HUDEP-2 (cell line): ENCODE measurements around the gene NLRP5.
"Not testable (repeated sequence)": the region's sequence is repeated elsewhere in the genome, so short reads cannot be mapped to it uniquely, and the experiment has no call there.

ENCODE experiments used
- DNase-seq, 76 experiments: peaks; one replicate each; lab custom pipeline; 2025; ENCODE audit not compliant: unreplicated experiment in 76 of 76; lab: John Stamatoyannopoulos, UW

NLRP5 gene

DNA sequence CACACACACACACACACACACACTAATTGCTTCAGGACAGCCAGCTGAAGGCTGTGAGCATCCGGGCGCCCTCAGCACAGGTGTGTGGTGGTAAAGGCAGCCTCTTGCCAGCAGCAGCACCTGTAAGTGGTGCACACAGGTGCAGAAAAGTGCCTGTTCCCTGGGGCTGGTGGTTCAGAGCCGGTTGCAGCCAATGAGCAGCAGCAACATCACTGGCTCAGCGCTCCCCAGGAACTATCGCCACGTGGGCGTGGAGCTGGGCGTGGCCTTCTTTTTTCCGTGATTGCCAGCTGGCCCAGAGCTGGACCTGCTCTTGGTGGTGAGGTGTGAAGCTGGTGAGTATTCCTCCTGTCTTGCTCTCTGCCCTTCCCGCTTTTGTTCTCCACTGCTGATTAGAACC is at the start of gene NLRP5:
Gene NLRP5, plus strand, starts transcription at position 289 of the 400 bp plus-strand sequence.
- peak in 5 of 76 experiments; percentile 5 to 36 (median 16) for DNase-seq

DNA sequence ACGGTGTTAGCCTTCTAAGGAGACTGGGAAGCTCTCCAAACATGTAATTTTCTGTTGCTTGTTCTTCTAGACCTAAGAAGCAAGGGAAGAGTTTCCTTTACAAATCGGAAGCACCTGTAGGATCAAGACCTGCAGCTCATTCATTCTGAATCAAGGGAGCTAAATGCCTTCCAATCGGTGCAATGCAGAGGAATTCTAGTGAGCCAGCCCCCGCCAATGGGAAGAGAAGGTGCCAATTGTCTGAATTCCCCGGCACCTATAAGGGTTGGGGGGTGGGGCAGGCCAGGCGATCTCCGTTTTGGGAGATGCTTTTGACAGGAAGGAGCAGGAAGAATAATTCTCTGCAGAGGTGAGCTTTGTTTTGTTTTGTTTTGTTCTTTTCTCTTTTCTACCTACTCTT is 47.4 kb upstream of the NLRP5 start:
- no peak for DNase-seq

GRCh38 chr19:55940306-55940705 is 46.3 kb upstream of the NLRP5 start:
- no peak for DNase-seq

GRCh38 chr19:55947532-55947931 is 39.0 kb upstream of the NLRP5 start, which contains the start of gene NLRP8:
Gene NLRP8 (plus strand): TSS chr19:55947832.
- DNase-seq = no peak

DNA sequence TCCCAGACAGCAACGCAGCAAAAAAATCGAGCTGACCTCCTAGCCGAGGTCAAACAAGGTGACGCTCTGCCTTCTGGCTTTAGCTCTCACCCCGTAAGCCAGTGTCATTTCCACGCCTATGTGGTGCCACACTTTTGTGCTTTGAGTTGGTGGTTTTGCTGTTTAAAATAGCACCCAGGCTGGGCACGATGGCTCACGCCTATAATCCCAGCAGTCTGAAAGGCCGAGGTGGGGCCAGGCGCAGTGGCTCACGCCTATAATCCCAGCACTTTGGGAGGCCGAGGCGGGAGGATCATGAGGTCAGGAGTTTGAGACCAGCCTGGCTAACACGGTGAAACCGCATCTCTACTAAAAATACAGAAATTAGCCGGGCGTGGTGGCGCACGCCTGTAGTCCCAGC is 36.0 kb upstream of the NLRP5 start:
- DNase-seq = not testable (repeated sequence)

DNA sequence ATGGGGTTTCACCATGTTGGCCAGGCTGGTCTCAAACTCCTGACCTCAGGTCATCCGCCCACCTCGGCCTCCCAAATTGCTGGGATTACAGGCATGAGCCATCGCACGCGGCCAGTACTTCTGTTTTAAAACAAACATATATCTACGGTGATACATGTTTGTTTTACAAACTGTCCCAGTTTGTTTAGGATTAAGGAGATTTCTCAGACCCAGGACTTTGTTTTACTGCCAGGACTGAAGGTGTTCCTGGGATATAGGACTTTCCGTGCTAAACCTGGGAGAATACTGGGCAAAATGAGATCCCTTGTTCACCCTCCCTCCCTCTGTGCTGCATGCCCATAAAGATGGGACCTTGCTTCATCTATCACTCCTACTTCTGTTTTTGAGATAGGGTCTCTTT is 30.1 kb upstream of the NLRP5 start:
- DNase-seq = no peak

DNA sequence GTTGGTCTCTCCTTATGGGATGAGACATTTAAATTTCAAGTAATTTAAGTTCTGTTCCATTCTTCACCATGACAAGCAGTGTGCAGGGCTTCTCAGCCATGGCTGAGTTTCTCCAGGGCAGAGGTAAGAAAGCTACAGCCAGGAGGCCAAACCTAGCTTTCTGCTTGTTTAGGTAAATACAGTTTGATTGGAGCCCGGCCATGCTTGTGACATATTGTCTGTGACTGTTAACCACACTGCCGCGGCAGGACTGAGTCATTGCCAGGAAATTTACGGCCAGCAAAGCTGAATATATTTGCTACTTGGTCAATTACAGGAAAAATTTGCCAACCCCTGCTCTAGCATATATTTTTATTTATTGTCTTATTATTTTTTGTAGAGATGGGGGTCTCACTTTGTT is 28.2 kb upstream of the NLRP5 start:
- peak in 2 of 76 experiments; percentile 8 to 18 for DNase-seq

DNA sequence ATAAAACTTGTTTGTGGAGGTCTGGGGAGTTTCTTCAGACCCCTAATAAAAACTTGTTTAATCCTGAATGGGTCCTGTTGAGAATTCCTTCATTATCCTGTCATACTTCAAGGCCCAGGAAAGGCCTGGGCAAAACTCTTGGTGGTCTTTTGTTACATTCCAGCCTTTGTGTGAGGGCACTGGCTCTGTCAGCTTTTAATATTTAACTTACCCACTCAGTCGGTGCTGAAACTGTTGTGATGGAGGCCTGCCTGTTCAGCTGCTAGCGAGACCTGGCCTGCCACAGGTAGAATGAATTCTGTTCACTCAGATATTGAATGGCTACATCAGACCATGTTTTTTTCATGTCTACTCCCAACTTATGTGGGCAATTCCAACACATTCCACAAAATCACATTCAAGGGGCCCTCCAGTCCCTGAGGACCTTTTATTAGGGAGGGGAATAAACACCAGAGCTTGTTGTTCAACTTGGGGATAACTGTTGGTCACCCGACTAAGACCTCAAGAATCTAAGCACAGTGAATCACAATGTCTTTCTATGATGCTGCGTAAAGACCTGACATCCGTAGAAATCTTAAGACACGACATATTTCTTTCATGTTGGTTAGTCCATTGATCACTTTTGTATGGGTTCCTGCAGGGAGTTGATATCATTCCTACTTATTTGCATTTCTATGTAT is 26.4 kb upstream of the NLRP5 start:
- no peak for DNase-seq

- no peak for DNase-seq
Observed at GRCh38 chr19:55962186-55962585, 24.4 kb upstream of the NLRP5 start.

DNA sequence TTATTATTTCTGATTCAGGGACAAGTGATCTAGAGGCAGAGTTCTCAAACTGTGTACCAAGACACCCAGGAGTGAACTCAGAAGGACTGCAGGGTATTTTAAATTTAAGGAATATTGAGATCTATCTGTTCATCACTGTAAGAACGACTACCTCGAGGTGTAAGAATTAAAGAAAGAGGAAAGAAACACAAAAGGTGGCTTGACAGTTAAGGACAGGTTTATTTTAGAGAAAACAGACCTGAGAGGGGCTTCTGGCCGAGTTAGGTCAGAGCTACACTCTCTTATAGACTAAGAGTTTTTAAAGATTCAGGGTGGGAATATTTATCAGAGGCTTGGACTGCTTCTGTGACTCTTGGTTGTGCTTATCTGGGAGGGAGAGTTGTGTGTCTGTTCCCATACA is 12.6 kb upstream of the NLRP5 start:
- no peak for DNase-seq

- DNase-seq = no peak
Observed at GRCh38 chr19:55980415-55980814, 6.2 kb upstream of the NLRP5 start.

GRCh38 chr19:55985254-55985653 is 1.3 kb upstream of the NLRP5 start:
- DNase-seq = no peak

- DNase-seq = no peak
Observed at GRCh38 chr19:55990831-55991230, 4.3 kb downstream of the NLRP5 start.

DNA sequence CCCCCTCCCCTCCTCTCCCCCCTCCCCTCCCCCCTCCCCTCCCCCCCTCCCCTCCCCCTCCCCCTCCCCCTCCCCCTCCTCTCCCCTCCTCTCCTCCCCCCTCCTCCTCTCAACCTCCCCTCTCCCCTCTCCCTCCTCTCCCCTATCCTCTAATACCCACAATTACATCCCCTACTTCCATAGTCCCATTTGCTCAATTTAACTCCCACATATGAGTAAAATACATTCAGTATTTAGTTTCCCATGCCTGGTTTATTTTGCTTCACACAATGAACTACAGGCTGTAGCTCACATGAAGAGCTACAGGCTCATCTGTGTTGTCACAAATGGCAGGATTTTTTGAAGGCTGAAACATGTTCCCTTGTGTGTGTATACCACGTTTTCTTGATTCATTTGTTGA is 6.9 kb downstream of the NLRP5 start:
- no peak for DNase-seq

- no peak for DNase-seq
Observed at GRCh38 chr19:56014765-56015164, 28.2 kb downstream of the NLRP5 start.

DNA sequence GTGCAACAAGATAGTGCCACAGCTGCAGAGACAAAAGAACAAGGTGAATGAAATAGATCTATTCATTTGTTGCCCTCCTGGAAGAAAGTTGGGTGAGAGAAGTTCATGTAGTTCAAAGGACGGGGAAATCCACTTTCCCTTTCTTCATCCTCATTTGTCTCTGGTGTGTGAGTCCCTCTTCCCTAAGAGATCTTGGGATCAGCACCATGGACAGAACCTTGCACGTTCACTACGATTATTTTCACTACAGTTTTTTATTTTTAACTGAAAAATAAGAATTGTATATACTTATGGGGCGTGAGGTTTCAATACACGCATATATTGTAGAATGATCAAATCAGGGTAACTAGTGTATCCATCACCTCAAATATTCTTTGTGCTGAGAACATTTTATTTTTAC is 29.2 kb downstream of the NLRP5 start:
- peak in 12 of 76 experiments; percentile 1 to 23 (median 10) for DNase-seq

GRCh38 chr19:56019325-56019724 is 32.8 kb downstream of the NLRP5 start:
- DNase-seq = not testable (repeated sequence)

DNA sequence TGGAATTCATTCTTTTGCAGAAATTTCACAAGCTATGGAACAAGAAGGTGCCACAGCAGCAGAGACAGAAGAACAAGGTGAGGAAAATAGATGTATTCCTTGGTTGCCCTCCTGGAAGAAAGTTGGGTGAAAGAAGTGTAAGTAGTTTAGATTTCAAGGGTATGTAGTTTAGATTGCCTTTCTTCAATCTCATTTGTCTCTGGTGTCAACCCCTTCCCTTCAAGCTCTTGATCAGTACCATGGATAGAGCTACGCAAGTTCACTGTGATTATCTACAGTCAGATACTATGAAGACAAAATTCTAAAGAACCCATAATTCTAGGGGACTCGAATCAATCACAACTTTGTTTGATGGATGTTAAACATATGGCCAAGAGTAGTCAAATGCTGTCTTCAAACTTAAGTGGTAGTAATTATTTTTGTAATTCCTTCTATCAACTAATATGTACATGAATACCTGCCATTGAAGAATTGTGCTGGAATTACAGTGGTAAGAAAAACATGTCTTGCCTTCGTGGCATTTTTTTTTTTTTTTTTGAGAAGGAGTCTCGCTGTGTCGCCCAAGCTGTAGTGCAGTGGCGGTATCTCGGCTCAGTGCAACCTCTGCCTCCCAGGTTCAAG is 33.9 kb downstream of the NLRP5 start:
- not testable (repeated sequence) for DNase-seq

GRCh38 chr19:56026769-56027168 is 40.2 kb downstream of the NLRP5 start:
- DNase-seq = no peak

DNA sequence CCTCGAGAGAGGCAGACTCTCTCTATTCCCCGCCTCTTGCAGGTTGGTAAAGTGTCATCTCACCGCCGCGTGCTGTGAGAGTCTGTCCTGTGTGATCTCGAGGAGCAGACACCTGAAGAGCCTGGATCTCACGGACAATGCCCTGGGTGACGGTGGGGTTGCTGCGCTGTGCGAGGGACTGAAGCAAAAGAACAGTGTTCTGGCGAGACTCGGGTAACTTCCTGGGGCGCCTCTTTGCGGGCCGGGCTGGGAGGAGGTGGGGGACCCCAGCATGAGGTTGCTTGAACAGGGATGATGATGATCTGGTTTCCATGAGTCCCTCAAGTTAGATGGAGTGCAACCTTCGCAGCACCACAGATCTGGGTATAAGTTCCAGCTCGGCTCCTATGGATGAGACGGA is 67.0 kb downstream of the NLRP5 start:
- DNase-seq = no peak

DNA sequence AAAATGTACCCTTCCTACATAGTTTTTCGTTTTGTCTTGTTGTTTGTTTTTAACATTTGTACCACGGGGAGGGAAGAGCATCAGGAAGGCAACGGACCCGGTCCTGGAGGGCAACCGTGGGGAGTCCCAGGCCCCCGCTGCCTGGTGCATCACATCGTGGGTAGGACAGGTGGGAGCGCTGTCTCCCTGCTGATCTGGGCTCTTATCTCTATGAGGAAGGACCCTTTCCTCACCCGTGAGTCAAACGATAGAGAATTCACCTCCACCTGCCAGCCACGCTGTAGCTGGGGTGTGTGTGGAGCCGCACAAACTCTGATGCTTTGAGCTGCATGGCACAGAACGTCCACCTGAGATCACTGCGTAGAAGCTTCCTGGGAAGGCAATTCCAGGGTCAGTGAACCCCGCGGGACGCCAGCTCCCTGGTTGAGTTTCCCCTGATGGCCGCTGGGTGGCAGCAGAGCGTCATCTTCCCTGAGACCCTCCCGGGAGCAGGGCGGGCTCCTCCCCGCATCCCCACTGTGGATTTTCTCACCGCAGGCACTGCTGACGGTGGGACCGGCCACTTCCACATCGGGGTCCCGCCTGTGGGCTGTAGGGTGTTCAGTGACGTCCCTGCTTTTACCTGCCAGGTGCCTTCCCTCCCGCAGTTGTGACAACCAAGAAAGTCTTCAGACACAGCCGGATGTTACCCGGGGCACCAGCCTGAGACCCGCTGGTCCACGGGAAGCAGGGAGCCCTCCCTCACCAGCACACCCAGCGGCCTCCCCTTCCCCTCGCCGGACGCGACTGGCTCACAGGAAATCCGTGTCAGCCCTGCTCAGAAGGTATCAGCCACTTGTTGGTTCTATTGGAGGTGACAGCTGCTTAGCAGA is 79.8 kb downstream of the NLRP5 start:
- DNase-seq = peak in 48 of 76 experiments; percentile 7 to 64 (median 42)
